AG04450 (cell line): ENCODE data around the gene AGT. TPM values are rescaled to one million over a fixed set of nuclear protein-coding genes. Genes with fewer than 3 reads are reported as not detected.

Experiments
- CTCF ChIA-PET: fragments of 300-600, 350-600 bp; formaldehyde crosslinking; extraction: SDS; loops from one replicate; lab custom pipeline; 2022; ENCODE audit warnings: antibody characterized with exemption, inconsistent platforms; lab: Charles Lee
- POLR2A ChIA-PET: fragments of 350-600 bp; formaldehyde crosslinking; extraction: SDS; loops from one replicate; lab custom pipeline; 2021; ENCODE audit warnings: antibody characterized with exemption, inconsistent platforms; lab: Yijun Ruan, JAX
- DNase-seq: peaks from one replicate; pipeline ENCODE4 v3.0.0-alpha.2; 2011; ENCODE audit warnings: low read depth, low spot score
- H3K27ac ChIP-seq: one replicate; pipeline ENCODE4 v1.5.1; 2012; ENCODE audit warnings: low read depth, low read length, control low read depth
- H3K27me3 ChIP-seq: one replicate; pipeline ENCODE4 v1.6.0; 2012; ENCODE audit warnings: low read length; ENCODE audit not compliant: control insufficient read depth, insufficient read depth
- H3K4me3 ChIP-seq: 2 replicates; pipeline ENCODE4 v1.5.1; 2011; ENCODE audit warnings: mild to moderate bottlenecking, low read depth, low read length, control low read depth
- H3K9me3 ChIP-seq: 2 replicates; pipeline ENCODE4 v1.5.1; 2012; ENCODE audit warnings: low read length; ENCODE audit not compliant: control insufficient read depth, insufficient read depth
- polyA plus RNA-seq: library from polyadenylated mRNA; depleted of rRNA; stranded (reverse); fragments of >200 nt; gene quantifications from 2 replicates; pipeline ENCODE4 v1.2.3, GENCODE V29; 2011
- TF ChIP-seq, protein P1 (sequence below): IDR thresholded peaks from 2 replicates; pipeline ENCODE4 v1.5.1; 2011; ENCODE audit warnings: low read depth, low read length, control low read depth, inconsistent platforms

AGT gene
- polyA plus RNA-seq, 1 experiment: 6.2 TPM

DNA sequence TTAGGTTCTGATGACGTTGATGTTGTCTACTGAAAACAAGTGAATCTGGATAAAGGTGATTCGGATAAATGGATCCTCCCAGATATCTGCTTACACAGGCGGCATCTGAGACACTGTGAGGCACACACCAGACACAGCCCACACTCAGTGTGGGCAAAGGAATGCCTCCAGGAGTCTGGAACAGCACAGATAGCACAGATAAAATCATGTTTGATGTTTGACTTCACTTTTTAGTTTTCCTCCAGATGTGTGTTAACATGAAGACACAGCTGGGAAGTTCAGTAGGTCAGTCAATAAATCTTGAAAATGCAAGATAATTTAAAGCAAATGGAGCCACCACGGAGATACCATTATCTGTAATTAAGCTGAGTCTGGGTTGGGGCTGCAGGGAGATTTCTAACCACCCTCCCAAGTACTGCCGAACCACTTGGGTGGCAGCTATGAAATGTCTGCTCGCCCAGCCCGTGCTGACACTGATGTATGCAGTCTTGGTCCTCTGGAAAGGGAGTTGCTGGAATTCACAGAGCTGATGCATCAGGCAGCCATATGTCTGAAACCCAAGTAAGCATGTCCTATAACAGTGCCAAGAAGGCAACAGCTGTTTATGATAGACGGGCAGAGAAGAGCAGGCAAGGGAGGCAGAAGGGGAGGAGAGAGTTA is 44.9 kb upstream of the AGT start:
- TF ChIP-seq, protein P1, sequence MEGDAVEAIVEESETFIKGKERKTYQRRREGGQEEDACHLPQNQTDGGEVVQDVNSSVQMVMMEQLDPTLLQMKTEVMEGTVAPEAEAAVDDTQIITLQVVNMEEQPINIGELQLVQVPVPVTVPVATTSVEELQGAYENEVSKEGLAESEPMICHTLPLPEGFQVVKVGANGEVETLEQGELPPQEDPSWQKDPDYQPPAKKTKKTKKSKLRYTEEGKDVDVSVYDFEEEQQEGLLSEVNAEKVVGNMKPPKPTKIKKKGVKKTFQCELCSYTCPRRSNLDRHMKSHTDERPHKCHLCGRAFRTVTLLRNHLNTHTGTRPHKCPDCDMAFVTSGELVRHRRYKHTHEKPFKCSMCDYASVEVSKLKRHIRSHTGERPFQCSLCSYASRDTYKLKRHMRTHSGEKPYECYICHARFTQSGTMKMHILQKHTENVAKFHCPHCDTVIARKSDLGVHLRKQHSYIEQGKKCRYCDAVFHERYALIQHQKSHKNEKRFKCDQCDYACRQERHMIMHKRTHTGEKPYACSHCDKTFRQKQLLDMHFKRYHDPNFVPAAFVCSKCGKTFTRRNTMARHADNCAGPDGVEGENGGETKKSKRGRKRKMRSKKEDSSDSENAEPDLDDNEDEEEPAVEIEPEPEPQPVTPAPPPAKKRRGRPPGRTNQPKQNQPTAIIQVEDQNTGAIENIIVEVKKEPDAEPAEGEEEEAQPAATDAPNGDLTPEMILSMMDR: no peak
- H3K9me3 ChIP-seq: no peaks in the 10 kb centered on the region
- ChIA-PET POLR2A (interaction anchor here (0.6 kb wide), 1 partner anchor 14 kb away, joined by 5 read pairs; no protein-coding TSS in a partner anchor), CTCF (interaction anchor here (0.9 to 1.2 kb wide), 2 partner anchors 14 to 117 kb away, joined by 3 to 6 read pairs; no protein-coding TSS in a partner anchor)
- peaks cover 8% of the 10 kb centered on the region for H3K27me3 ChIP-seq
- no peak for DNase-seq
- no peak overlapping the region for H3K4me3 ChIP-seq
- H3K27ac ChIP-seq: no peak overlapping the region

DNA sequence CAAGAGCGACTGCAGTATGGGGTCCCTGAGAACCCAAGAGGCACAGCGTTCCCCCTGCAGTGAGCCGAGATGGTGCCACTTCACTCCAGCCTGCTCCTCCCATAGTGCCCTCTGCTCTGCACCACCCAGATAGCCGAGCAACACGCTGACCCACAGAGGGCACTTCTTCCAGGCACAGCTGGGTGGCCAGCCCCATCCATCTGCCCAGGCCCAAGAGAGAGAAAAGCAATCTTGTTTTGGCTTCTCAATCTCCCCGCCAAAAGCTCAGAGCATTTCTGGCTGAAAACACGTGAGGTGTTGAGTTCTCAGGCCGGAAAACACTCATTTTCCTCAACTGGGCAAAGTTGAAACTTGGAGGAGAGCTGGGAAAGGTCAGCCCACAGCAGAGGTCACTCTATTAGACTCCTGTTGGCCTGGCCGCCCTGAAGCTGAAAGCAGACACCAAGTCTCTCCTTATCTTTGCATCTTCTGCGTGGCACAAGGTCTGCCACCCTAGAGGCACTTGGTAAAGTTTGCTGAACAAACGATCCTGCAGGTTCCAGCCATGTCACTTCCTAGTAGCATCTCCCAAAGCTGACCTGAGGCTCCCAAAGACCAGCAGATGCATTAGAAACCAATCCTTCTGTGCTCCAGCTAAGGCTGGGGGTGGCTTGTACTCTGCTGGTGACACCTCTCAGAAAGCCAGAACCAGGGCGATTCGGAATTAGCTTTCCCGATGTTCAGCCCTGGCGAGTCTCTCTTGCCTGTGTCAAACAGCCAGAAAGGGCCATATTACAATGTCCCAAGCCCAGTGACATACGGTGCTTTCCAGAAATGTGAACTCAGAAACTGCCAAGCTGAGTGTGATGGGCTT is 44.2 kb upstream of the AGT start:
- TF ChIP-seq, protein P1: no peak
- POLR2A ChIA-PET: no interaction called here
- Histone ChIP-seq H3K27me3 (peaks cover 6% of the 10 kb centered on the region), H3K4me3 (no peak overlapping the region), H3K27ac (no peak overlapping the region), H3K9me3 (no peaks in the 10 kb centered on the region)
- no peak for DNase-seq
- CTCF ChIA-PET: interaction anchor here (0.9 kb wide), 1 partner anchor 15 kb away, joined by 6 read pairs; no protein-coding TSS in a partner anchor

DNA sequence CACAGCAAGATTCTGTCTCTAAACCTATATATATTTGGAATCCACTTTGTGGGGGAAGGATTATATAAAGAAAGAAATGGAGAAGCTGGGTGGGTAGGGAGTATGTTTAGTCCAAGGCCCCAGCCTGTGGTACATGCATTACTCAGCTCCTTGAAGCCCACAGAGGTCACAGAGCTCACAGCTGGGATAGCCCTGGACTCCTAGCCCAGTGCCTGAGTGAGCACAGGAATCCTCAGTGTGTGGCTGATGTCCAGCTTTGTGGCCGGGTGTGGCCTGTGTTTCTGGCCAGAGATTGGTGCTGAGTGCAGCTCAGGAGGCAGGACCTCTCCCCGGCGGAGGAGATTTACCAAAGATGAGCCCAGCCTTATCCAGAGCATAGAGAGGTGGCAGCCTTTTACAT is 40.9 kb upstream of the AGT start:
- CTCF ChIA-PET: no interaction called here

DNA sequence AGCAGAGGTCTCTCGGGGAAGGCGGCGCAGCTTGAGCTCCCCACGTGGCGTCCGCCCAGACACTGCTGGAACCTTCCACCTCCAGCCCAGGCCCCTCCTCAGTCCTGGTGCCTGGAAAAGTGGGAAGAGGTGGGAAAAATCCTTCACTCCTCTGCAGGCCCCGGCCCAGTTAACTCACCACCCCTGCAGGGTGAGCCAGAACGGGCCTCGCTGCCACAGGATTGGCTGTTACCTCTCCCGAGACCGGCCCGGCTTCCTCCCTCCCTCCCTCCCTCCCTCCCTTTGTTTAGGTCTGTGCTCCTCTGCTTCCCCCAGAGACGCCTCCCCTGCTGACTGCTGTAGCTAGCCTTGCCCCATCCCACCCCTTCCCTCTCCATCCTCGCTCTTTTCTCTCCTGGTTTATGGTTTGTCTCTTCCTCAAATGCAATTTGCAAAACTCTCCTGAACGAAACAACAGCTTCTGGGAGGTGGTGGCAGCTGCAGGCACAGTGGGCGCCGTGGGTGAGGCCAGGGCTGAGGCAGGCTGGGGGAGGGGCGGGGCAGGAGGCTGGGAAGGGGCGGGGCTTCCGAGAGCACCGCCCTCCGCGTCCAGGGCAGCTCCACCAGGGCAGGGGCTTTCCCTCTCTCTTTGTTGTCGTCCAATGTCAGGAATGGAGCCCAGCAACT is 39.8 kb upstream of the AGT start:
- Histone ChIP-seq H3K9me3 (no peaks in the 10 kb centered on the region), H3K4me3 (peak overlapping the region; percentile 20)
- DNase-seq: no peak

More for the DNA sequence above, 40.9 kb upstream of the AGT start:
- TF ChIP-seq, protein P1: no peak
- peak overlapping the region; percentile 31 for H3K27ac ChIP-seq
- no peak for DNase-seq
- H3K4me3 ChIP-seq: no peak overlapping the region
- POLR2A ChIA-PET: interaction anchor here (2.4 kb wide), 1 partner anchor 11 kb away, joined by 9 read pairs; no protein-coding TSS in a partner anchor
- no peaks in the 10 kb centered on the region for H3K9me3 ChIP-seq
- H3K27me3 ChIP-seq: peaks cover 7% of the 10 kb centered on the region

More for the DNA sequence above, 39.8 kb upstream of the AGT start:
- Histone ChIP-seq H3K27ac (no peak overlapping the region), H3K27me3 (peaks cover 7% of the 10 kb centered on the region)
- TF ChIP-seq, protein P1: no peak
- ChIA-PET POLR2A (interaction anchor here (1.1 to 2.4 kb wide), 2 partner anchors 9 to 19 kb away, joined by 3 to 9 read pairs; no protein-coding TSS in a partner anchor), CTCF (interaction anchor here (1.0 to 1.5 kb wide), 3 partner anchors 17 to 111 kb away, joined by 3 to 7 read pairs (median 5); no protein-coding TSS in a partner anchor)
